HG03280 (cell line): ENCODE results near the gene CATSPER1.

Source experiments
- ATAC-seq: cut with Tn5 transposase; IDR thresholded peaks from one replicate; pipeline ENCODE4 v1.9.1; 2021; ENCODE audit warnings: mild to moderate bottlenecking, moderate library complexity; ENCODE audit not compliant: unreplicated experiment

Gene CATSPER1

GRCh38 chr11:66026017-66026529 is at the start of gene CATSPER1:
TSS of gene CATSPER1 (minus strand) at chr11:66026479. CDS start at chr11:66026379, 100 bp downstream.
- no peak for ATAC-seq

GRCh38 chr11:66075273-66075672 is 49.0 kb upstream of the CATSPER1 start:
- no peak for ATAC-seq

- no peak for ATAC-seq
Measured at GRCh38 chr11:66073669-66074068, 47.4 kb upstream of the CATSPER1 start.

GRCh38 chr11:66072518-66072917 is 46.2 kb upstream of the CATSPER1 start:
- ATAC-seq, result no peak

DNA sequence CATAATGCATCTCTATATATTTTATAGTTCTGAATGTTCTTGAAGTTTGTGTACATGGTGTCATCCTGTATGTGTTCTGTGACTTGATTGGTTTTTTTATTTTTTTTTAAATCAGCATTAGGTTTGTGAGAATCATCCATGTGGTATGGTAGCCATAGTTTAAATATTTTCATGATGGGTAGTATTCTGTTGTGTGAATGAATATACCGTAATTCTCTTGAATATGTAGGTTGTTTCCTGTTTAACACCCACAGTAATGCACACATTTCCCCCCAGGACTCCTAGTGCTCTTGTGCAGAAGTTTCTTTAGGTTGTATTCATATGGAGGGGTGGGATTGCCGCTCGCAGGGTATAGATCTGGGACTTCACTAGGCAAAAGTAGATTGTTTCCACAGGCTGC is 45.8 kb upstream of the CATSPER1 start:
- no peak for ATAC-seq

GRCh38 chr11:66071381-66071801 is 45.1 kb upstream of the CATSPER1 start:
- no peak for ATAC-seq

DNA sequence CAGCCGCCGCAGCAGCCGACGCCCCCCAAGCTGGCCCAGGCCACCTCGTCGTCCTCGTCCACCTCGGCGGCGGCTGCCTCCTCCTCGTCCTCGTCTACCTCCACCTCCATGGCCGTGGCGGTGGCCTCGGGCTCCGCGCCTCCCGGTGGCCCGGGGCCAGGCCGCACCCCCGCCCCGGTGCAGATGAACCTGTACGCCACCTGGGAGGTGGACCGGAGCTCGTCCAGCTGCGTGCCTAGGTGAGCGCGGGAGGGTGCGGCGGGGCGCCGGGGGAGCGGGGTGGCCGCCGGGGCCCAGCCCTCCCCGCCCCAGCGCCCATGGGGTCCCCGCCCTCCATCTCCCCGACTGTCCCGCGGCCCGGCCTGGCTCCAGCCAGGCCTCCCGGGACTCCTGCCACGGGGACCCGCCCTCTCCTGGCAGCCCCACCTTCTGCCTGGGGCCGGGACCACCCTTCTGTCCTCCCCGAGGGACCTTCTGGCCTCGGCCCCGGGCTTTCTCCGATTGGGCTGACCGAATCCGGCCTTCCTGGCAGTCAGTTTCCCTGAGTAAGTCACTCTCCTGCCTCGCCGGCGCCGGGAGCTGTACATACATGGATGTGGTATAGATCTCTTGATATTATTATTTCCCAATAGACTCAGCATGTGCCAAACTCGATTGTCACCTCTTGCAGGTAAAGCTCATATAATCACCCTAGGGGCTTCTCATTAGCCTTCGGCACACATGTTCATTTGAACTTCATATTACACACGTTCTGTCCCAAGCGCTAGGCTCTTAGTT is 44.5 kb upstream of the CATSPER1 start:
- peak; percentile 18 for ATAC-seq

GRCh38 chr11:66069715-66070603 is 43.7 kb upstream of the CATSPER1 start, which contains the start of gene PACS1:
TSS of gene PACS1 (plus strand) at chr11:66070272. CDS start at chr11:66070487, 215 bp downstream.
- ATAC-seq, result peak; percentile 54

GRCh38 chr11:66068923-66069714 is 42.8 kb upstream of the CATSPER1 start:
- ATAC-seq, result peak; percentile 6

DNA sequence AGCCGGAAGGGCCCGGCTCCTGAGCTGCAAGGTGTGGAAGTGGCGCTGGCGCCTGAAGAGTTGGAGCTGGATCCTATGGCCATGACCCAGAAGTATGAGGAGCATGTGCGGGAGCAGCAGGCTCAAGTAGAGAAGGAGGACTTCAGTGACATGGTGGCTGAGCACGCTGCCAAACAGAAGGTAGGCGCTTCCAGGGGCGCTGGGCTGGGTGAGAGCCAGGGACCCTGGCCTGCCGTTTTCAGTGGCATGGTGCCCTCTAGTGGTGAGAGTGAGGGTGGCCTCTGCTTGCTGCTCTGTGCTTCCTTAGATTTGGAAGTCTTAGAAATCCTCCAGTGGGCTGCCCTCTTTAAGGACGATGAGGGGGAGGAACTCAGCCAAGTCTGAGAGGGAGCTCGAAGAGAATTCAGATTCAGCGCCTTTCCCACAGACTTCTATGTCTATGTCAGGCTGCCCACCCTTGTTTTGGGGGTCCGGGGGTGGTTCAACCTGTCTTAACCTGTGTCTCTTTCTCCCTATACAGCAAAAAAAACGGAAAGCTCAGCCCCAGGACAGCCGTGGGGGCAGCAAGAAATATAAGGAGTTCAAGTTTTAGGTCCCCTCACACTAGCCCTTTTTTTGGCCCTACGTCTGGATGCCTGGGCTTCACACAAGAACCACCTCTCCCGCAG is 42.0 kb upstream of the CATSPER1 start:
- ATAC-seq, result no peak

GRCh38 chr11:66067640-66068039 is 41.4 kb upstream of the CATSPER1 start:
- no peak for ATAC-seq

- no peak for ATAC-seq
Measured at GRCh38 chr11:66066751-66067150, 40.5 kb upstream of the CATSPER1 start.

- ATAC-seq, result no peak
Measured at GRCh38 chr11:66064571-66064970, 38.3 kb upstream of the CATSPER1 start.

DNA sequence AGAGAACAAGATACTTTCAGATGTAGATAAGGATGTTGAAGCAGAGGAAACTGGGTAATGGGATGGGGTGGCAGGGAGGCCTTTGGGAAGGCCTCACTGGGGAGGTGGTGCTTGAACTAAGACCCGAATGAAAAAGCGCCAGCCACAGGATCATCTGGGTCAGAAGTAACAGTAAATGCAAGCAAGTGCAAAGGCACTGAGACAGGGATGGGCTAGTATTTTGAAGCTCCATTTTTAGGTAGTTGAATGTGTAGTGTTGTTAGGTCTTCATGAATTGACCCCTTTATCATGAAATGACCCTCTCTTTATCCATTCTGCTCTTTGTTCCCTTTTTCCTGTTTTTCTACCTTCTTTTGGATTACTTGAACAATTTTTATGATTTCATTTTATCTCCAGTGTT is 37.6 kb upstream of the CATSPER1 start:
- no peak for ATAC-seq

GRCh38 chr11:66062408-66062807 is 36.1 kb upstream of the CATSPER1 start:
- ATAC-seq, result no peak

- no peak for ATAC-seq
Measured at GRCh38 chr11:66061268-66061667, 35.0 kb upstream of the CATSPER1 start.

- ATAC-seq, result no peak
Measured at GRCh38 chr11:66059966-66060680, 33.8 kb upstream of the CATSPER1 start.

- ATAC-seq, result no peak
Measured at GRCh38 chr11:66056501-66056900, 30.2 kb upstream of the CATSPER1 start.

DNA sequence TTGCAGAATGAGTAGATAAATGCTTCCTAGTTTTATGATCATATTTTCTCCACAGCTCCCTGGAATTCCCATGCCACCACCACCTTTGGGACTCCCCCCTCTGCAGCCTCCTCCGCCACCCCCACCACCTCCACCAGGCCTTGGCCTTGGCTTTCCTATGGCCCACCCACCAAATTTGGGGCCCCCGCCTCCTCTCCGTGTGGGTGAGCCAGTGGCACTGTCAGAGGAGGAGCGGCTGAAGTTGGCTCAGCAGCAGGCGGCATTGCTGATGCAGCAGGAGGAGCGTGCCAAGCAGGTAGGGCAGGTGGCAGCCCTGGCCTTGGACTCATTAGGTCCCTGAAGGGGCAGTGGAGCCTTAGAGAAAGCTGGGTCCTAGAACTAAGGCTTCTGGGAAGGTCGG is 28.7 kb upstream of the CATSPER1 start:
- ATAC-seq, result no peak

DNA sequence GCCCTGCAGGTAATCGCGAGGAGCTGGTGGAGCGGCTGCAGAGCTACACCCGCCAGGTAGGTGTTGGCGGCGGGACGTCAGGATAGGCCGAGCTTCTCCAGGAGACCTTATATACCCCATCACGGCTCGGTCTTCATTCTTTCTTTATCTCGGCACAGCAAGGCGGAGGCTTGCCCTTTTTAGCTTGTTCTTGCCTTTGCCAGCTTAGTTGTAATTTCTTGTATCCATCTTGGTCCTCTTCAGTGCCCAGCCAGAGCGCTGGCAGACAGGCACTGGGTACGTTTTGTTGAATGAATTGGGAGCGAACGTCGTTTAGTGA is 26.3 kb upstream of the CATSPER1 start:
- ATAC-seq, result no peak
